ENCODE data around the gene PANX2.

DNA sequence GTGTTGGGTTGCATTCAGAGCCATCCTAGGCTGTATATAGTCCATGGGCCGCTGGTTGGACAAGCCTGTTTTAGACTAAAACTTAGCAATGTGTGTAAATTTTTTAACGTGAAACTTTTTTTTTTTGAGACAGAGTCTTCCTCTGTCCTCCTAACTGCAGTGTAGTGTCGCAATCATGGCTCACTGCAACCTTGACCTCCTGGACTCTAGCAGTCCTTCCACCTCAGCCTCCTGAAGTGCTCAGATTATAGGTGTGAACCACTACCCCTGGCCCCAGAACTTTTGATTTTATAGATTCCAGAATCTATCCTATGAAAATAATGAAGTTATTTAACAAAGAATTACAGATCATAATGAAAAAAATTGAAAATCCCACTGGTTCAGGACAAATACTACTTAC lies 29.9 kb upstream of the PANX2 start:
- TF ChIP-seq, protein P1, sequence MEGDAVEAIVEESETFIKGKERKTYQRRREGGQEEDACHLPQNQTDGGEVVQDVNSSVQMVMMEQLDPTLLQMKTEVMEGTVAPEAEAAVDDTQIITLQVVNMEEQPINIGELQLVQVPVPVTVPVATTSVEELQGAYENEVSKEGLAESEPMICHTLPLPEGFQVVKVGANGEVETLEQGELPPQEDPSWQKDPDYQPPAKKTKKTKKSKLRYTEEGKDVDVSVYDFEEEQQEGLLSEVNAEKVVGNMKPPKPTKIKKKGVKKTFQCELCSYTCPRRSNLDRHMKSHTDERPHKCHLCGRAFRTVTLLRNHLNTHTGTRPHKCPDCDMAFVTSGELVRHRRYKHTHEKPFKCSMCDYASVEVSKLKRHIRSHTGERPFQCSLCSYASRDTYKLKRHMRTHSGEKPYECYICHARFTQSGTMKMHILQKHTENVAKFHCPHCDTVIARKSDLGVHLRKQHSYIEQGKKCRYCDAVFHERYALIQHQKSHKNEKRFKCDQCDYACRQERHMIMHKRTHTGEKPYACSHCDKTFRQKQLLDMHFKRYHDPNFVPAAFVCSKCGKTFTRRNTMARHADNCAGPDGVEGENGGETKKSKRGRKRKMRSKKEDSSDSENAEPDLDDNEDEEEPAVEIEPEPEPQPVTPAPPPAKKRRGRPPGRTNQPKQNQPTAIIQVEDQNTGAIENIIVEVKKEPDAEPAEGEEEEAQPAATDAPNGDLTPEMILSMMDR (IDR thresholded peaks at IDR 0.05), result no peak
- no peak for TF ChIP-seq POLR2A (IDR thresholded peaks at IDR 0.05)
